ENCODE measurements around the gene GHRHR.

The GHRHR gene

GRCh38 chr7:31017721-31018120 is 54.0 kb downstream of the GHRHR start:
- no peak overlapping the region for H3K4me3 ChIP-seq (ENCODE audit: control insufficient read depth, low read depth, low read length)
- DNase-seq (ENCODE audit: low read depth) = no peak
- TF ChIP-seq CTCF (IDR thresholded peaks at IDR 0.05; ENCODE audit: control insufficient read depth, insufficient read depth, low read depth, low read length, missing control alignments) = no peak

DNA sequence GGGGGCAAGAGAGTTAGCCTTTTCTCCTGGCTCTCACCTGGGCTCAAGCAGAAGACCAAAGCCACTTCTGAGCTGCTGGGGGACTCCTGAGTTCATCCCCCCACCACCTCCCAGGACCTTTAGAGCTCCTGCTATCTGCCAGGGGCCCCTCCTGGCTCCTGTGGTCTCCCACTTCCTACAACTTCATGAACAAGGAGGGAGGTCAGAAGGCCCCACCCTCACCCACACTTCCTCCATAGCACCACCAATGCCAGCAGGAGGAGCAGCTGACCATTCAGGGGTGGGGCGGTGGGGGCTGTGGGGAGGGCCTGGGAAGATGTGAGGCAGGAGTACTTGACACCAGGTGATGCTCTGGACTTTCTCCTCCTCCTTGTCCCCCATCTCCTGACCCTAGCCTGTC is 55.8 kb downstream of the GHRHR start:
- no peak for TF ChIP-seq CTCF (IDR thresholded peaks at IDR 0.05; ENCODE audit: control insufficient read depth, insufficient read depth, low read depth, low read length, missing control alignments)
- H3K4me3 ChIP-seq (ENCODE audit: control insufficient read depth, low read depth, low read length) = no peak overlapping the region
- no peak for DNase-seq (ENCODE audit: low read depth)

DNA sequence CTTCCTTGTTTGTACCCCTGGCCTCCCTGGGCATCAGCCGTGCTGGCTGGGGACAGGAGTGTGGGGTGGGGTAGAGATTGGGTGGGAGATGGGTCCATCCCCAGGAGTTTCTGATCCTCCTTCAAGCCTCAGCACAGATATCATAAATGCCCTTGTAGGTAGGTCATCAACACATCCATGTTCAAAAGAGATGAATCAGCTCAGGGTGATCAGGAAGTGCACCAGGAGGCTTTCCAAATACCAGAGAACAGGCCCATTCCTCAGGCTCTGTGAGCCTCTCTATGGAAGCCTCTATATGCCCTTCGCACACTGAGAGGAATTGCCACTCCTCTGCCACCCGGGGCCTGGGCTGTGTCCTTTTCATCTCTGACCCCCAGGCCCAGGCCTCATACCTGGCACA is 56.4 kb downstream of the GHRHR start:
- H3K4me3 ChIP-seq (ENCODE audit: control insufficient read depth, low read depth, low read length) = no peak overlapping the region
- TF ChIP-seq CTCF (IDR thresholded peaks at IDR 0.05; ENCODE audit: control insufficient read depth, insufficient read depth, low read depth, low read length, missing control alignments) = no peak
- no peak for DNase-seq (ENCODE audit: low read depth)

DNA sequence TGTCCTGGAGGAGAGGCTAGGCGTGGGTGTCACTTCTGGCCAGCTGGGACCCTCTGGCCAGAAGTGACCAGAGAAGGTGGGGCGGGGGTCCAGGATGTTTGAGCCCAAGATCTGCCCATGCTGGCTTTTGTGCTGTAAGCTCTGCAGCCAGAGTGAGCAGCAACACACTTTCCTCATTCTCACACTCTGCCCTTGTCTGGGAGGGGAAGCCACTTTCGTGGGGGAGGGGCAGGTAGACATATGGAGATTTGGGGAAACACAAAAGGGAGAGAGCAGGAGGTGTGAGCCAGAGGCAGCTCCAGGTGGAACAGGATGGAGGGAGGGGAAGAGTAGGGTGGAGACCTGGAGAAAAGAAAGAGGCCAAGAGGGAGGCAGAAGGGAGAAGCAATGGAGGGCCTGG is 56.9 kb downstream of the GHRHR start:
- TF ChIP-seq CTCF (IDR thresholded peaks at IDR 0.05; ENCODE audit: control insufficient read depth, insufficient read depth, low read depth, low read length, missing control alignments) = no peak
- H3K4me3 ChIP-seq (ENCODE audit: control insufficient read depth, low read depth, low read length) = no peak overlapping the region
- DNase-seq (ENCODE audit: low read depth) = no peak

- DNase-seq (ENCODE audit: low read depth) = no peak
- H3K4me3 ChIP-seq (ENCODE audit: control insufficient read depth, low read depth, low read length) = no peak overlapping the region
Measured at GRCh38 chr7:31022117-31022516, 58.4 kb downstream of the GHRHR start.

GRCh38 chr7:31022726-31023125 is 59.0 kb downstream of the GHRHR start:
- TF ChIP-seq CTCF (IDR thresholded peaks at IDR 0.05; ENCODE audit: control insufficient read depth, insufficient read depth, low read depth, low read length, missing control alignments) = no peak
- no peak overlapping the region for H3K4me3 ChIP-seq (ENCODE audit: control insufficient read depth, low read depth, low read length)
- DNase-seq (ENCODE audit: low read depth) = no peak

More at GRCh38 chr7:31022117-31022516, 58.4 kb downstream of the GHRHR start:
- no peak for TF ChIP-seq CTCF (IDR thresholded peaks at IDR 0.05; ENCODE audit: control insufficient read depth, insufficient read depth, low read depth, low read length, missing control alignments)

- no peak for DNase-seq (ENCODE audit: low read depth)
- no peak overlapping the region for H3K4me3 ChIP-seq (ENCODE audit: control insufficient read depth, low read depth, low read length)
- no peak for TF ChIP-seq CTCF (IDR thresholded peaks at IDR 0.05; ENCODE audit: control insufficient read depth, insufficient read depth, low read depth, low read length, missing control alignments)
Measured at GRCh38 chr7:31023877-31024276, 60.1 kb downstream of the GHRHR start.

Measured in AG09309 (cell line).